ENCODE data around the gene KRT79. TPM values are rescaled to one million over a fixed set of nuclear protein-coding genes. Genes with fewer than 3 reads are reported as not detected.
A peak's percentile ranks its signal among the peaks of the same experiment; 100 is the strongest.

The KRT79 gene
- total and polyA plus RNA-seq, 9 of the 15 experiments (the other 6 are each of a cell fraction or from before 2014, with no cell fraction given), result 0.03 to 2.3 (median 0.23) TPM; not detected in 2

DNA sequence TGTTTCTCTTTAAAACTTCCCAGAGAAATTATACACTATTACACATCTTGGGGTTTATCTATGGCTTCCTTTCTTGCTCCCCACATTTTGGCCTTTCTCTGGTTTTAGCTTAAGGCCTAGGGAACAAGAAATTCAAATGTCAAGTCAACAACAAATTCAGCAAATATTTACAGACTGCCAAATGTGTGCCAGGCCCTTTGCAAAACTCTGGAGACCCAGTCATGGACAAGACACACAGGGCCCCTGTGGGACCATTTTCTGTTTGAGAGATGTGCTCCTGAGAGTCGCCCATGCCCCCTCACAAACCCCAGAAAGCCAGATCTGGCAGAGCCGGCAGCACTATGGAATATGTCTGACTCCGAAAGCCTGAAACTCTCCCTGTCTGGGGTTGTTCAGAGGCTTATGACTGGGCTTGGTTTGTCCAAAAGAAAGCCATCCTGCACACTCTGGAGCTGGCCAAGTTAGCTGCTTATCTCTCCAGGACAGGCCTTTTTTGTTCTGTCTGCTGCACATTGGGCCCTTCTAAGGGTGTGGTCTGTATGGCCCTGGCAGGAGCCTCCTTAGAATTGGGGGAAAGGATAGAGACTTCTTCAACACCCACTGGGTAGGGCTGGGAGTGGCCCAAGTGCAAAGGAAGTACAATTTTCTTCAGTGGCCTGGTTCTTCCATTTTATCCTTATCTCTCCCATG, 37.1 kb downstream of the KRT79 start (continued):
- TF ChIP-seq SMARCA4 (IDR thresholded peaks at IDR 0.05) (peak; percentile 91), HDAC3 (IDR thresholded peaks at IDR 0.05; ENCODE audit: borderline replicate concordance, partially characterized antibody) (no peak), ETV5 (CRISPR knock-in tag; IDR thresholded peaks at IDR 0.05; ENCODE audit: low read depth) (no peak), HDAC2 (IDR thresholded peaks at IDR 0.05) (peak; percentile 83), ZNF77 (CRISPR knock-in tag; IDR thresholded peaks at IDR 0.05) (no peak), PTRF (tag; IDR thresholded peaks at IDR 0.05) (no peak), PYGO2 (tag; IDR thresholded peaks at IDR 0.05) (no peak), POU5F1 (IDR thresholded peaks at IDR 0.05; ENCODE audit: borderline replicate concordance, low read depth, low read length, partially characterized antibody) (no peak), NCOR1 (IDR thresholded peaks at IDR 0.05) (peak; percentile 88), CBFA2T3 (IDR thresholded peaks at IDR 0.05) (peak; percentile 93), HDAC1 (IDR thresholded peaks at IDR 0.05) (peak in 1 of 2 experiments; percentile 56; a peak in 1 of 4 replicates), PHTF2 (CRISPR knock-in tag; IDR thresholded peaks at IDR 0.05) (no peak), CTBP1 (IDR thresholded peaks at IDR 0.05; ENCODE audit: borderline replicate concordance) (peak; percentile 97), ZEB2 (IDR thresholded peaks at IDR 0.05) (peak; percentile 63; the same call in 1 of the 2 replicates), MAFF (IDR thresholded peaks at IDR 0.05; ENCODE audit: low read length) (no peak), CXXC5 (CRISPR knock-in tag; IDR thresholded peaks at IDR 0.05) (peak; percentile 45; the same call in 1 of the 2 replicates), HNRNPH1 (optimal IDR thresholded peaks at IDR 0.05; ENCODE audit: low read depth, low read length) (no peak), CEBPG (CRISPR knock-in tag; IDR thresholded peaks at IDR 0.05) (no peak), CEBPG (tag; conservative IDR thresholded peaks at IDR 0.05 in 1 of 2, IDR thresholded peaks at IDR 0.05 in 1 of 2) (no peak), ZNF668 (CRISPR knock-in tag; IDR thresholded peaks at IDR 0.05) (no peak), TAF7 (tag; IDR thresholded peaks at IDR 0.05) (no peak), NFATC3 (IDR thresholded peaks at IDR 0.05) (no peak), FOSL1 (tag; conservative IDR thresholded peaks at IDR 0.05) (peak; percentile 53; the same call in 1 of the 2 replicates), ILF3 (IDR thresholded peaks at IDR 0.05; ENCODE audit: borderline replicate concordance) (no peak), FOS (IDR thresholded peaks at IDR 0.05; ENCODE audit: extremely low read depth, insufficient read length) (no peak), FOXK2 (conservative IDR thresholded peaks at IDR 0.05 in 1 of 2, IDR thresholded peaks at IDR 0.05 in 1 of 2; ENCODE audit: low read depth in 2 of 2) (peak in 1 of 2 experiments; percentile 22; a peak in 1 of 4 replicates), SMARCA5 (IDR thresholded peaks at IDR 0.05) (no peak), RBM34 (IDR thresholded peaks at IDR 0.05; ENCODE audit: borderline replicate concordance, insufficient read depth, low read length) (no peak), NUFIP1 (IDR thresholded peaks at IDR 0.05; ENCODE audit: partially characterized antibody) (no peak), CBX8 (IDR thresholded peaks at IDR 0.05; ENCODE audit: borderline replicate concordance, extremely low read depth, low read depth, low read length, poor library complexity, severe bottlenecking) (no peak), ZNF347 (CRISPR knock-in tag; IDR thresholded peaks at IDR 0.05; ENCODE audit: low read depth) (no peak), ZNF124 (CRISPR knock-in tag; IDR thresholded peaks at IDR 0.05) (no peak)
- TF ChIP-seq, protein P1, sequence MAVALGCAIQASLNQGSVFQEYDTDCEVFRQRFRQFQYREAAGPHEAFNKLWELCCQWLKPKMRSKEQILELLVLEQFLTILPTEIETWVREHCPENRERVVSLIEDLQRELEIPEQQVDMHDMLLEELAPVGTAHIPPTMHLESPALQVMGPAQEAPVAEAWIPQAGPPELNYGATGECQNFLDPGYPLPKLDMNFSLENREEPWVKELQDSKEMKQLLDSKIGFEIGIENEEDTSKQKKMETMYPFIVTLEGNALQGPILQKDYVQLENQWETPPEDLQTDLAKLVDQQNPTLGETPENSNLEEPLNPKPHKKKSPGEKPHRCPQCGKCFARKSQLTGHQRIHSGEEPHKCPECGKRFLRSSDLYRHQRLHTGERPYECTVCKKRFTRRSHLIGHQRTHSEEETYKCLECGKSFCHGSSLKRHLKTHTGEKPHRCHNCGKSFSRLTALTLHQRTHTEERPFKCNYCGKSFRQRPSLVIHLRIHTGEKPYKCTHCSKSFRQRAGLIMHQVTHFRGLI (CRISPR knock-in tag; IDR thresholded peaks at IDR 0.05), result no peak

Measured in K562 (cell line).